Neural cell (in vitro differentiated cells): ENCODE measurements around the gene HSBP1. TPM values are rescaled to one million over a fixed set of nuclear protein-coding genes. Genes with fewer than 3 reads are reported as not detected.

Experiments
- H2AFZ ChIP-seq: fragments of 200-600, 300-800 bp; sonication (generic), shearing (Covaris generic); 2 replicates; pipeline ENCODE4 v1.6.0; 2014; ENCODE audit warnings: low read depth, mild to moderate bottlenecking, antibody characterized with exemption, low read length, moderate library complexity
- H3F3A ChIP-seq: fragments of 200-600 bp; shearing (Covaris generic); 2 replicates; pipeline ENCODE4 v1.6.1; 2016; ENCODE audit warnings: mild to moderate bottlenecking, moderate library complexity, mixed read lengths, antibody characterized with exemption, low read length; ENCODE audit not compliant: insufficient read depth, poor library complexity, severe bottlenecking
- H3K27ac ChIP-seq: fragments of 200-600, 300-800 bp; sonication (generic), shearing (Covaris generic); 2 replicates; pipeline ENCODE4 v1.5.1; 2014; ENCODE audit warnings: mild to moderate bottlenecking, low read length, moderate library complexity
- H3K27me3 ChIP-seq: fragments of 300-800, 200-600 bp; sonication (generic), shearing (Covaris generic); 2 replicates; pipeline ENCODE4 v1.6.0; 2014; ENCODE audit warnings: mild to moderate bottlenecking, low read depth, low read length, moderate library complexity; ENCODE audit not compliant: insufficient read depth
- H3K36me3 ChIP-seq: fragments of 300-800, 200-600 bp; sonication (generic), shearing (Covaris generic); 2 replicates; pipeline ENCODE4 v1.5.1; 2014; ENCODE audit warnings: mild to moderate bottlenecking, antibody characterized with exemption, low read length, moderate library complexity; ENCODE audit not compliant: insufficient read depth
- H3K4me2 ChIP-seq: fragments of 300-800, 200-600 bp; sonication (generic), shearing (Covaris generic); 2 replicates; pipeline ENCODE4 v1.6.0; 2014; ENCODE audit warnings: mild to moderate bottlenecking, low read length
- H3K4me3 ChIP-seq: fragments of 300-800, 200-600 bp; sonication (generic), shearing (Covaris generic); 2 replicates; pipeline ENCODE4 v1.5.1; 2014; ENCODE audit warnings: mild to moderate bottlenecking, low read length, moderate library complexity
- H3K79me2 ChIP-seq: fragments of 200-600 bp; shearing (Covaris generic); replicated peaks from 2 replicates; pipeline ENCODE4 v1.6.0; 2014; ENCODE audit warnings: mild to moderate bottlenecking, low read length, moderate library complexity; ENCODE audit not compliant: insufficient read depth
- H3K9ac ChIP-seq: fragments of 300-800, 200-600 bp; sonication (generic), shearing (Covaris generic); 2 replicates; pipeline ENCODE4 v1.6.1; 2016; ENCODE audit warnings: mild to moderate bottlenecking, low read length, mixed read lengths
- H3K9me2 ChIP-seq: fragments of 200-600 bp; shearing (Covaris generic); 2 replicates; pipeline ENCODE4 v1.6.1; 2016; ENCODE audit warnings: mild to moderate bottlenecking, low read length, mixed read lengths; ENCODE audit not compliant: insufficient read depth
- H3K9me3 ChIP-seq: fragments of 200-600, 300-800 bp; sonication (generic), shearing (Covaris generic); 2 replicates; pipeline ENCODE4 v1.6.1; 2016; ENCODE audit warnings: mild to moderate bottlenecking, mixed run types, low read length, moderate library complexity, mixed read lengths
- H4K20me1 ChIP-seq: fragments of 200-600 bp; shearing (Covaris generic); 2 replicates; pipeline ENCODE4 v1.6.1; 2016; ENCODE audit warnings: mild to moderate bottlenecking, mixed run types; ENCODE audit not compliant: insufficient read depth
- CTCF ChIP-seq: fragments of 450-650 bp; IDR thresholded peaks from 2 replicates; pipeline ENCODE4 v1.5.1; 2014; ENCODE audit warnings: antibody characterized with exemption, mild to moderate bottlenecking, moderate library complexity; ENCODE audit not compliant: poor library complexity, severe bottlenecking
- EP300 ChIP-seq: fragments of 450-650 bp; conservative IDR thresholded peaks from 2 replicates; pipeline ENCODE4 v1.6.1; 2014; ENCODE audit warnings: antibody characterized with exemption, mild to moderate bottlenecking, moderate library complexity; ENCODE audit not compliant: poor library complexity, severe bottlenecking
- EZH2 ChIP-seq: fragments of 200-600, 300-800 bp; shearing (Covaris generic), sonication (generic); IDR thresholded peaks from 2 replicates; pipeline ENCODE4 v1.6.1; 2014; ENCODE audit warnings: antibody characterized with exemption, low read length, borderline replicate concordance, mild to moderate bottlenecking; ENCODE audit not compliant: insufficient read depth, poor library complexity, severe bottlenecking
- MXI1 ChIP-seq: fragments of 450-650 bp; conservative IDR thresholded peaks from 2 replicates; pipeline ENCODE4 v1.6.1; 2014; ENCODE audit warnings: antibody characterized with exemption, mild to moderate bottlenecking; ENCODE audit not compliant: poor library complexity, severe bottlenecking
- POLR2AphosphoS5 ChIP-seq: IDR thresholded peaks from 2 replicates; pipeline ENCODE4 v1.6.1; 2012
- RAD21 ChIP-seq: fragments of 450-650 bp; conservative IDR thresholded peaks from 2 replicates; pipeline ENCODE4 v1.6.1; 2014; ENCODE audit warnings: antibody characterized with exemption, mild to moderate bottlenecking, moderate library complexity
- SMC3 ChIP-seq: fragments of 450-650 bp; conservative IDR thresholded peaks from 2 replicates; pipeline ENCODE4 v1.6.1; 2014; ENCODE audit warnings: antibody characterized with exemption, mild to moderate bottlenecking, moderate library complexity; ENCODE audit not compliant: poor library complexity
- TAF1 ChIP-seq: IDR thresholded peaks from 2 replicates; pipeline ENCODE4 v1.6.1; 2012; ENCODE audit warnings: low read depth
- polyA plus RNA-seq: library from polyadenylated mRNA; depleted of rRNA; stranded (reverse); fragments of >200 nt; gene quantifications from 2 replicates; pipeline ENCODE4 v1.2.3, GENCODE V29; 2014
- TF ChIP-seq, protein P1 (sequence below): IDR thresholded peaks from 2 replicates; pipeline ENCODE4 v1.6.1; 2012; ENCODE audit warnings: borderline replicate concordance

The HSBP1 gene
- polyA plus RNA-seq, 1 donor from 2014 or later = 158 TPM

GRCh38 chr16:83837566-83837965 lies 29.8 kb downstream of the HSBP1 start:
- Histone ChIP-seq H3K4me3 (no peak overlapping the region), H3K9me3 (no peaks in the 10 kb centered on the region), H4K20me1 (no peaks in the 10 kb centered on the region), H3K4me2 (no peak overlapping the region), H3K27ac (no peak overlapping the region), H3K36me3 (no peaks in the 10 kb centered on the region), H3K9me2 (no peaks in the 10 kb centered on the region), H3K79me2 (no peaks in the 10 kb centered on the region), H3F3A (no peaks in the 10 kb centered on the region), H2AFZ (no peak overlapping the region), H3K9ac (no peak overlapping the region), H3K27me3 (no peaks in the 10 kb centered on the region)
- TF ChIP-seq TAF1 (no peak), EP300 (no peak), SMC3 (no peak), POLR2AphosphoS5 (no peak), RAD21 (no peak), CTCF (no peak), MXI1 (no peak), EZH2 (no peak)
- TF ChIP-seq, protein P1, sequence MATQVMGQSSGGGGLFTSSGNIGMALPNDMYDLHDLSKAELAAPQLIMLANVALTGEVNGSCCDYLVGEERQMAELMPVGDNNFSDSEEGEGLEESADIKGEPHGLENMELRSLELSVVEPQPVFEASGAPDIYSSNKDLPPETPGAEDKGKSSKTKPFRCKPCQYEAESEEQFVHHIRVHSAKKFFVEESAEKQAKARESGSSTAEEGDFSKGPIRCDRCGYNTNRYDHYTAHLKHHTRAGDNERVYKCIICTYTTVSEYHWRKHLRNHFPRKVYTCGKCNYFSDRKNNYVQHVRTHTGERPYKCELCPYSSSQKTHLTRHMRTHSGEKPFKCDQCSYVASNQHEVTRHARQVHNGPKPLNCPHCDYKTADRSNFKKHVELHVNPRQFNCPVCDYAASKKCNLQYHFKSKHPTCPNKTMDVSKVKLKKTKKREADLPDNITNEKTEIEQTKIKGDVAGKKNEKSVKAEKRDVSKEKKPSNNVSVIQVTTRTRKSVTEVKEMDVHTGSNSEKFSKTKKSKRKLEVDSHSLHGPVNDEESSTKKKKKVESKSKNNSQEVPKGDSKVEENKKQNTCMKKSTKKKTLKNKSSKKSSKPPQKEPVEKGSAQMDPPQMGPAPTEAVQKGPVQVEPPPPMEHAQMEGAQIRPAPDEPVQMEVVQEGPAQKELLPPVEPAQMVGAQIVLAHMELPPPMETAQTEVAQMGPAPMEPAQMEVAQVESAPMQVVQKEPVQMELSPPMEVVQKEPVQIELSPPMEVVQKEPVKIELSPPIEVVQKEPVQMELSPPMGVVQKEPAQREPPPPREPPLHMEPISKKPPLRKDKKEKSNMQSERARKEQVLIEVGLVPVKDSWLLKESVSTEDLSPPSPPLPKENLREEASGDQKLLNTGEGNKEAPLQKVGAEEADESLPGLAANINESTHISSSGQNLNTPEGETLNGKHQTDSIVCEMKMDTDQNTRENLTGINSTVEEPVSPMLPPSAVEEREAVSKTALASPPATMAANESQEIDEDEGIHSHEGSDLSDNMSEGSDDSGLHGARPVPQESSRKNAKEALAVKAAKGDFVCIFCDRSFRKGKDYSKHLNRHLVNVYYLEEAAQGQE = no peak

GRCh38 chr16:83838151-83838550 lies 30.4 kb downstream of the HSBP1 start:
- no peak overlapping the region for H2AFZ ChIP-seq
- TF ChIP-seq TAF1 (no peak), EP300 (no peak), POLR2AphosphoS5 (no peak), RAD21 (no peak), CTCF (no peak), SMC3 (no peak), EZH2 (no peak), MXI1 (no peak)
- TF ChIP-seq, protein P1 = no peak
- no peaks in the 10 kb centered on the region for H3K79me2 ChIP-seq
- no peak overlapping the region for H3K9ac ChIP-seq
- no peaks in the 10 kb centered on the region for H3K9me3 ChIP-seq
- no peaks in the 10 kb centered on the region for H3K27me3 ChIP-seq
- H3F3A ChIP-seq = no peaks in the 10 kb centered on the region
- no peaks in the 10 kb centered on the region for H3K36me3 ChIP-seq
- no peaks in the 10 kb centered on the region for H4K20me1 ChIP-seq
- no peak overlapping the region for H3K4me3 ChIP-seq
- H3K4me2 ChIP-seq = no peak overlapping the region
- no peaks in the 10 kb centered on the region for H3K9me2 ChIP-seq
- H3K27ac ChIP-seq = no peak overlapping the region
